ENCODE measurements around the gene NLGN1.

Gene NLGN1

DNA sequence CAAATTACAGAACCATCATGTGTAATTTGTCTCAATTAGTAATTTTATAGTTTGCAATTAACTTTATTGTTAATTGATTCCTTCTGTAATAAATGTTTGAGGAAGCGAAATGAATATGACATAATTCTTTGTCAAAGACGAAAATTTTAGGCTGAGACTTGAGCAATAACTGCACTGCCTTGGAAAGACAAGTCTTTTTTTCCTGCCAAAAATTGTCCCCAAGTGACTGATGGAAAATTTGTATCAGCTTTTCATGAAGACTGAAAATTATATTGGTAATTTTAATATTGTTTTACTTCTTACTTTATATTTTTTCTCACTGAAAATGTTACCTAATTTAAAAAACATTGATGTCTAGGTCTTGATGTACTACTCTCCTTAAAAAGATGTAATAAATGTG lies 622.6 kb downstream of the NLGN1 start:
- DNase-seq = no peak

DNA sequence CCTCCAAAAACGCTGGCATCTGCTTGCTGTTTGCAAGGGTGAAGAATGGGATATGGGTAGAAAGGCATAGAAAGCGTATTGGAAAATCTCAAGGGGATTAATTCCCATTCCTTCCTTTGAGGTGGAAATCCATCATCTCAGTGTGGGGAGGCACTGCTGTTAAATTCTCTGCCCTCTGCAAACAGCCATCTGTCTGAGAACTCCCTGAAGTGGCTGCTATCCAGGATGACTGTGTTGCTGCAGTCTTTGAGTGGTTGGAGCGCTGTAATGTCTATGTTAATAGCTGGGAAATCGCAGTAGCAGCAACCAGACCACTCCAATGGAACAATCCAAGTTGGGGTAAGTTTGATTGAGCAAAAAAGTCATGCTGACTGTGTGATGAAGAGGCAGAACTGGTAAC lies 625.9 kb downstream of the NLGN1 start:
- no peak for DNase-seq

- no peak for DNase-seq
Measured at GRCh38 chr3:174028673-174029072, 631.1 kb downstream of the NLGN1 start.

DNA sequence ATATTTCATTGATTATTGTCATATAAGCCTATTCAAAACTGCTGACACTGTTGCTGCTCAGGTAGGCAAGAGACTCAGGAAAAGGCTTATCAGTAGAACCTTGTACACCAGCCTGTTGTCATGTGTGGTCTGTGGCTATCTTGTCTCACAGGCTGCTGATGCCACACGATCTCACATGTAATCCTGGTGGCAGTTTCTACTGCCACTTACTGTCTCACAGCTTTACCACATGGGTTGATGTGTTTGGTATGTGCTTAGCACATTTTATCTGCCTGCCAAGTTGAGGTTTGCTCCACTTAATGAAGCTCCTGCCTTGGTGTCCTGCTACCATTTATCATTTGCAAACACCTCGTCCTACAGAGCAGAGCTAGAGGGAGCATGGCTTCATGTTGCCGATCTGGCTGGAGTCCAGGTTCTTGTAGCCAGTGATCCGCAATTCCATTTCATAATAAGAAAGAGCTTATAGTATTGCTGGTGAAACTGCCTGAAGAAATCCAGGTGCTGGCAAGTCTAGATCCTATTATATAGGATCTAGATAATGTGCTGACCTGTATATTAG lies 637.9 kb downstream of the NLGN1 start:
- no peak for DNase-seq

GRCh38 chr3:174046311-174046710 lies 648.8 kb downstream of the NLGN1 start:
- DNase-seq = no peak

GRCh38 chr3:174049472-174049871 lies 651.9 kb downstream of the NLGN1 start:
- no peak for DNase-seq

- no peak for DNase-seq
Measured at GRCh38 chr3:174051191-174051590, 653.6 kb downstream of the NLGN1 start.

DNA sequence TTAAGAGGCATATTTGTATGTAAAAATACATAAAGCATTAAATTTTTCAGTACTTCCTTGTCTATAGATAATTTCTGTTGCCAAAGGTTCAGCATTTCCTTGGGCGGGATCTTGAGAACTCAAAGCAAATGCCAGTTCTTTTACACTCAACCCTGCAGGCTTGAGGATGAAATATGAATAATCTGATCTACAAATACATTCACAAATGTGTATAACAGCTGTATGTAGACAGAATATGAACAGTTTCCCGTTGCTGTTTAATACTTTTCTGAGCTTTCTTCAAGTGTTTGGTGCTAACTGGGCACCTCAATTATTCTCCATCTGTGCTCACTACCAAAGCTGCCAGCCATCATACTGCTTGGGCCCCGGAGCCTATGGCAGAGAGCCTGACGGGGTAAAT lies 661.3 kb downstream of the NLGN1 start:
- no peak for DNase-seq

GRCh38 chr3:174060431-174060830 lies 662.9 kb downstream of the NLGN1 start:
- DNase-seq = no peak

DNA sequence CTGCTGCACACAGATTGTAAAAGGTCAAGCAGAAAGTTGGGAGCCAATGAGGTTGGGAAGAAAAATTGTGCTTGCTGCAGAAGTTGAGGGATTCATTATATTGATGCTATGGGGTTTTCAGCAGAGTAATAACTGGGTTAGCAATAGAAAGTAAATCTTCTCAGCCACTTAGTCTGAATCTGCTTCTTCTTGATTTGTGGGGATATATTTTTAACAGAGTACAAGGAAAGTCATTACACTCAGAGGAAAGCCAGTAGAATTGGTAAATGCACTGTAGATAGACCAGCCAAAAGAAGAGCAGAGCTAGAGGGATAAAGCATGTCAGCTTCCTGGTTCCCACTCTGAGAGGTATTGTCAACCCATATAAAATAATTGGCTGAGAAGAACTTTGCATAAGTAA lies 663.6 kb downstream of the NLGN1 start:
- DNase-seq = no peak

- no peak for DNase-seq
Measured at GRCh38 chr3:174061731-174062130, 664.2 kb downstream of the NLGN1 start.

DNA sequence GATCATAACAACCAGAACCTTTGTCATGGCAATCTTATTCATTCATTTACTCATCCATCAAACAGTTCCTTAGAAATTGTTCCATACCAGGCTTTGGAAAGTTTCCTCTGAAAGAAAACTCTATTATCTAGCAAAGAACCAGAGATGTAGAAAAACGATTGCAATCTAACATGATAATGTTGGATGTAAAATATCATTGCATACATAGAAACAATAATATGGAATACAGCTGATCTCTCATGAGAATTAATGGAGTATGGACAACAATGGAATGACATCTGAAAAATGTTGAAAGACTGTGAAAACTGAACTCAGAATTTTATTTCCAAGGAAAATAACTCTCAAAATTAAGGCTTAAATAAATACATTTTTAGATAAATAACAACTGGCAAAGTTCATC lies 665.4 kb downstream of the NLGN1 start:
- DNase-seq = no peak

GRCh38 chr3:174068035-174068434 lies 670.5 kb downstream of the NLGN1 start:
- DNase-seq = no peak

- DNase-seq = no peak
Measured at GRCh38 chr3:174072675-174073074, 675.1 kb downstream of the NLGN1 start.

DNA sequence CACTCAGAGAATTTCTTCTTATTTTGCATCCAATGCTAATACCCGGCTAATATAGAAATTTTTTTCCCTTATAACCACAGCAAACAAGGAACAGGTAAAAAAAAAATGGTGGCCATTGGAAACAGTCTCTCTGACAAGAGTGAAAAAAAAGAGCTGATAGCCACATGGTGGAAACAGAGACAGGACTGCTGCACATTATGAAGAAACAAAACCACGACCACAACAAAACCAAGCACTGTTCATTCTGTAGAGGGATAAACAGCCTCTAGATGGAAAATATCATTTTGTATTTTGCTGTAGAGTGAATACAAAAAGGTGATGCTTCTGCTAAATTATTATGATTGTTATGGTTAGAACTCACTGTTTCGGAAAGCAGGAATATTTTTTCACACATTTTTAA lies 686.2 kb downstream of the NLGN1 start:
- DNase-seq = no peak

GRCh38 chr3:174089592-174089991 lies 692.0 kb downstream of the NLGN1 start:
- no peak for DNase-seq

- no peak for DNase-seq
Measured at GRCh38 chr3:174094669-174095068, 697.1 kb downstream of the NLGN1 start.

GRCh38 chr3:174097686-174098085 lies 700.1 kb downstream of the NLGN1 start:
- no peak for DNase-seq

- no peak for DNase-seq
Measured at GRCh38 chr3:174098746-174099145, 701.2 kb downstream of the NLGN1 start.

GRCh38 chr3:174099724-174100123 lies 702.2 kb downstream of the NLGN1 start:
- DNase-seq = no peak

- DNase-seq = no peak
Measured at GRCh38 chr3:174100744-174101143, 703.2 kb downstream of the NLGN1 start.

DNA sequence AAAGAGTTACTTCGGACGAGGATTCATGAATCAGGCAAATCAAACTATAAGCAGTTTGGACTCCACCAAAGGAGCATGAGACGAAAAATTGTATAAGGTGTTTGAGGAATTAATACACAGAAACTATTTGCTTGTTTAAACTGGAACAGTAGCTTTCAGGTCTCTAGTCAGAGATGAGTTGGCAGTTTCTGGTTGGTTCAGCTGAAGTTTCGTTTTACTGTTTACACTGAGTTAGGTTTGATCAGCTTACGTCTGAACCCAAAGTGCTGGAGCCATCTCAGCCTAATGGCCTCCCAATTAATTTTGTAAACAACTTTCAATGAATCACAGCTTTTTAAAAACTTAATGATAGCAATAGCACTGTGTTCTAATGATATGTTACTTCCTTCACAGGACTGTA lies 703.7 kb downstream of the NLGN1 start:
- DNase-seq = no peak

DNA sequence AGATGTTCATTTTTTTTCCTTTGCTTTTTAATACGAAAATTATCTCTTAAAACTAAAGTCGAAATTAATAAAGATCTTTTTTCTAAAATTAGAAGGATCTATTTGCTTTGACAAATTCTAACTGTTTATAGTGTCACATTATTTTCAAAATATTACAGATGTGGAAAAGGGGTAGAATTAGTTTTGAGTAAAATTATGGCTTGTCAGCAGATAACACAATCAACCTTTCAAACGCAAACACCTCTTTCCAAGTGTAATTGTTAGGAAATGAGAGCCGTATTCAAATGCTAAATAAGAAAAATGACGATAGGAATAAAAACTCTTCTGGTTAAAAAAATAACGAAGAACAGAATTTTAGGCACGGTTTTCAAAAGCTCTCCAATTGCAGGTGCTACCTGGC lies 704.7 kb downstream of the NLGN1 start:
- DNase-seq = no peak

DNA sequence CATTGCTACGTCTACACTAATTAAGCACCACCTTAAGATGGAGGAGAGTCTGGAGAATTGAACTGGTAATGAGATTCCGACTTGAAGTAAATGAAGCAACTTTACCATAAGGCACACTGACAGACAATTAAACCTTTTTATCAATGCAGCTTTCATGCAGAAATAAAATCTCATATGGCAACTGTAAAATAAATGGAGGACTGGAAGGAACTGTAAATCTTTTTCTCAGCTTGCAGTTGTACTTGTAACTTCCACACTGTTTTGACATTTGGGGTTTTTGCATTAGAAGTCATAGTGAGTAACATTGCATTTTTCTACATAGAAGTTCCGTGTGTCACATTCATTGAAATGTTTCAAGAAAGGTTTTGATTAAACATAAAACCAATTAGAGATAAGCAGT lies 705.3 kb downstream of the NLGN1 start:
- DNase-seq = no peak

DNA sequence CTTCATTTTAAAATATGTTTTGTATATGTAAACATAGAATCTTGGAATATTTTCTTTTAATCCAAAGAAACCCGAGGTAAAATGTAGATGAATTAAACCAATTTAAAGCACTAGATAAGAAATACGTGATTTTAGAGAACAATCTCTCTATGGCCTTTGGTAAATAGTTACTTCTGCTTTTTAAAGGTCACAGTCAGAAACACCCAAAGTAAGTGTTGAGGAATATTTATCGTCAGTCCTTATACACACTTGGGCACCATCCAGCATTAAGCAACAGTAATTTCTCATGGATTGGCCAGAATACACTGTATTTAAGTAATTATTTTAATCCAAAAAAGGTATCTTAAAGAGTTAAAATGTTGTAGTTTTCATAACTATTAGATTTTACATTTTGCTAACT lies 713.2 kb downstream of the NLGN1 start:
- no peak for DNase-seq

DNA sequence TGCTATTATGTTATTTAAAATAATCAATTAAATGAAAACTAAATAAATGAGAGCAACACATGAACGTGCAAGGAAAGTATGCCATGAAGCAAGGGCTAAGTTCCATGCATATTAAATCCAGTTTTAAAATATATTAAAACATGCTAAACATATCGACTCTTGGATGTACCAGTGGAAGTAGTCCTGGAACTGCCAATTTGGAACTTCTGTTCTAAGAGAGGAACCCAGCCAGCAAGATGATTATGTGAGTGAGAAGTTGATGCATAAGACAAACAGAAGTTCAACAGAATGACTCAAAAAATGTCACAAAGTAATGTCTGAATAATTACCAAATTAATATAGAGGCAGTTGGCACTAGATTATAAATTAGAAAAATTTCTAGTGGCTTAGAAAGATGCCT lies 714.2 kb downstream of the NLGN1 start:
- DNase-seq = no peak

Data from islet precursor cell (in vitro differentiated cells).